Pulmonary artery endothelial cell (primary cell): ENCODE data around the gene PIAS2. TPM values are rescaled to one million over a fixed set of nuclear protein-coding genes. Genes with fewer than 3 reads are reported as not detected.
"Not testable (repeated sequence)": the region's sequence is repeated elsewhere in the genome, so short reads cannot be mapped to it uniquely, and the experiment has no call there.

ENCODE experiments used
- DNase-seq: peaks from one replicate; pipeline ENCODE4 v3.0.0-alpha.2; 2011; ENCODE audit warnings: low read depth, low spot score
- total RNA-seq: library from RNA; depleted of rRNA; stranded (reverse); fragments of >200 nt; gene quantifications from 2 replicates; pipeline ENCODE4 v1.2.3, GENCODE V29; 2014

The PIAS2 gene
- total RNA-seq, 1 donor from 2014 or later, result 12.7 TPM

DNA sequence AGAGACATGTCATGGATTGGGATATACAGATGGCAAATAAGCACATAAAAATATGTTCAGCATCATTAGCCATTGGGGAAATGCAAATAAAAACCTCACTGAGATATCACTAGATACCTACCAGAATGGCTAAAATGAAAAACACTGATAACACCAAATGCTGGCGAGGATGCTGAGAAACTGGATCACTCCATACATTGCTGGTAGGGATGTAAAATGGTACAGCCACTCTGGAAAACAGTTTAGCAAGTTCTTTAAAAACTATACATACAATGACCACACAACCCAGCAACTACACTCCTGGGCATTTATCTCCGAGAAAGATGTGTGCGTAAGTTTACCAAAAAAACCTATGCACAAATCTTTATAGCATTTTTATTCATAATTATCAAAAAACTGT, 13.9 kb downstream of the PIAS2 start:
- DNase-seq, result no peak

GRCh38 chr18:46899274-46899948, 17.9 kb downstream of the PIAS2 start:
- no peak for DNase-seq

GRCh38 chr18:46894124-46894523, 23.2 kb downstream of the PIAS2 start:
- no peak for DNase-seq

DNA sequence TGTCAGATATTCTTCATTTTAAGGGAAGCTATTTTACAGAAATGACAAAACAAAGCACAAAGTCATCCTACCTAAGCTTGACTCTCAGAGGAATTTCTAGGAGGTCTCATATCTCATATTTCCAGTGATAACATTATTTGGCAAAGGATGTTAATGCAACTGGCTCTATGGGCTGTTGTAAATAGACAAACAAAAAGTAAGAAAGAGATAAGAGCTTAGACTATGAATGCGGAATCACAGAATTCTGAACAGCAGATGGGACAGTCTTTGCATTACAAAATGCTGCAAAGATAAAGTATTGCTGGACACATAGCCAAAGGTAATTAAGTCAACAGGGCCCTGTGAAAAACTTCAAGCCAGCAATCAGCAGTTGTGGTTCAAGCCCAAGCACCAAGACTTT, 23.9 kb downstream of the PIAS2 start:
- no peak for DNase-seq

- DNase-seq, result no peak
These were observed 24.5 kb downstream of the PIAS2 start for GRCh38 chr18:46892842-46893241.

GRCh38 chr18:46891742-46892214, 25.5 kb downstream of the PIAS2 start:
- DNase-seq, result no peak

GRCh38 chr18:46888965-46889364, 28.3 kb downstream of the PIAS2 start:
- DNase-seq, result no peak

DNA sequence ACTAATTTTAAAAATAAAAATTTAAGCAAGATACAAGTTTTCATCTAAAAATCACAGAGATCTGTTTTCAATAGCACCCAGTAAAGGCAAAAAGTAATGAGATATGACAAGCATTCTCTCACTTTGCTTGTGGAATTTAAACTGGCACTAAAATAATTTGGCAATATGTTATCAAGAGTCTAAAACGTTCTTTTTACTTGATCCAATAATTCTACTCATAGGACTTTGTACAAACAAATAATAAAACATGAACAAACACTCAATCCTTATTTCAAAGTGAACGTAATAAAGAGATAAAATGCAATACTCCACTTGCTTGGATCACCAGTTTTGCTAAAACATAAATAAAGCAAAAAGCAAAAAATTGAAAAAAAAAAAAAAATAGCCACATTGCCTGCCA, 30.4 kb downstream of the PIAS2 start:
- no peak for DNase-seq

- no peak for DNase-seq
These were observed 34.1 kb downstream of the PIAS2 start for GRCh38 chr18:46883180-46883579.

GRCh38 chr18:46877329-46877987, 39.8 kb downstream of the PIAS2 start:
- DNase-seq, result no peak

DNA sequence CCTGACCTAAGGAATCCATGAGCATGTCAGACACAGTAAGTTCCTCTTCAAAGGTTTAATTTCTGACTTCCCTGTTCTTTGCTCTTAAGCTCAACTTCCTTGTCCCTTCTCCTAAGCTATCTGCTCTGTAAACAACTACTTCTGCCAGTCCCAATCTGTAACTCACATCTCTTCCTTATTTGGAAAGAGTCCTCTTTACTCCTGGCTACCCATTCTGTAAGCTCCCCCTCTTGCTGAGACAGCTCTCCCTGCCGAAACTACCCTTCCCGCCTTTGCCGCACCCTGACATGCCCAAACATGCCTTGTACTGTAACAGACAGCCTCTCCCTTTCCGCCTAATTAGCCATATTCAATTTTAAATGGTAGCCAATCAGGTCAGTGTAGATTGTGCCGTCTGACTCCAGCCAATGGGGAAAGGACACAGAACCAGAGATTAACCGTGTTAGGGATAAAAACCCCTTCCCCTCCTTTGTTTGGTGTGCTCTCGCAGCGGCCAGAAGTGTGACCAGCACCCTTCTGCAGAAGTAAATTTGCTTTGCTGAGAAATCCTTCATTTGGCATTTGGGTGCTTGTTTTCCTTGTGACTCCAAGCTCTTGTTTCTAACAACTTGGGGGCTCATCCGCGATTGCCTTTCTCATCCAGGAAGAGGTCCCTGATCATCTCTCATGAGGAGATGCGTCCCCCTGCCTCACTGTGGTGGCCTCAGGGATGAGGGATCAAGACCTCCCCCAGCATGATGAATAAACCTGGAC, 49.0 kb downstream of the PIAS2 start:
- DNase-seq, result no peak

- DNase-seq, result no peak
These were observed 49.8 kb downstream of the PIAS2 start for GRCh38 chr18:46867367-46868143.

DNA sequence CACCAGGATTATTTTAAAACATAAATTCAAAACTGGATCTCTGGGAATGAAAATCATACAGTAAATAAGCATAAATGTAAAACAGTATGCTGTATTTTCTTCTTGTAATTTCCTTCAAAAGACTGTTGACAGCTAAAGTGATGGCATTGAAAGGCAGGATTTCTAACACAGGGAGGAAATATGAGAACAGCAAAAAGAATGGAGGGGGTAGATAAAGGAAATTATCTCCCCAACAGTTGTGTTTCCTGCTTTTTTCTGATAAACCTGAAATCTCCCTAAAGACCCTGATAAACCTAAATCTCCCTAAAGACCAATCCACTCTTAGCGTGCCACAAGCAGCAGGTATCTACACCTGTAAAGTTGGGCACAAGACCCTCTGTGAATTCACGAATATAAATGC, 50.8 kb downstream of the PIAS2 start:
- DNase-seq, result no peak

GRCh38 chr18:46865245-46865644, 52.1 kb downstream of the PIAS2 start:
- DNase-seq, result not testable (repeated sequence)

- DNase-seq, result no peak
These were observed 57.5 kb downstream of the PIAS2 start for GRCh38 chr18:46859855-46860254.

- no peak for DNase-seq
These were observed 59.0 kb downstream of the PIAS2 start for GRCh38 chr18:46858290-46858689.

GRCh38 chr18:46856973-46857372, 60.3 kb downstream of the PIAS2 start:
- no peak for DNase-seq

DNA sequence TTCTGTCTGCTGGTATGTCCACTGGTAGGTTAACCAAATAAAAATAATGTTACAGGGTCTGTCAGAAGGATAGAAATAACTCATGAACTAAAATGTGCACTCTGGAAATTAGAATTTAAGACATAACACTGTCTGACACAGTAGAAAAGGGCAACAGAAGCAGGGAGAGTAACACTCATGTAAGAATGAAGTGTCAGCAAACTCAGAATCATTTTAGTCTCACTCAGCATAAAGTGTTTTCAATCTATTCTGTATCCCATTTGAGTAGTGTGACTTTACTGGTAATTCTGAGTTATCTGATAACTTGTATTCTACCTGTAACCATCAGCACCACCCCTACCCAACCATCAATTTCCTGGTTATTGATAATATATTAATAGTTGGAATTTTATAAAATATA, 68.3 kb downstream of the PIAS2 start:
- no peak for DNase-seq

DNA sequence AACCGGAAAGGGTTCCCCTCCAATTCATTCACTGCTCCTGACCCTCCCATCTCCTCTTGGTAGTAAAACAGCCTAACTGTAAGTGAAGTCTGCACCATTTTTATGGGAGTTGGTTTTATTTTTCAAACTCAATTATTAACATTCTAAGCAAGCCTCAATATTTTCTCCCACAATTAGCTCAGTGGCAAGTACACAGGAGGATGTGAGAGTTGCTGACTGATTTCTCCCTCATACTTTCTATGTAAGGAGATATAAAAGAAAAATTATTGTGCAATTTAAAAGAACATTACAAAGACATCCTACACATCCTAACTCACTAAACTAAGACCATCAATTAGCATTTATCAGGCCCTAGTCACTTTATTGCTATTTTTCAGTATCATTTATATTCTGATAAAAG, 73.9 kb downstream of the PIAS2 start:
- DNase-seq, result no peak

GRCh38 chr18:46842583-46842982, 74.7 kb downstream of the PIAS2 start:
- DNase-seq, result no peak

GRCh38 chr18:46833899-46834298, 83.4 kb downstream of the PIAS2 start:
- DNase-seq, result no peak

DNA sequence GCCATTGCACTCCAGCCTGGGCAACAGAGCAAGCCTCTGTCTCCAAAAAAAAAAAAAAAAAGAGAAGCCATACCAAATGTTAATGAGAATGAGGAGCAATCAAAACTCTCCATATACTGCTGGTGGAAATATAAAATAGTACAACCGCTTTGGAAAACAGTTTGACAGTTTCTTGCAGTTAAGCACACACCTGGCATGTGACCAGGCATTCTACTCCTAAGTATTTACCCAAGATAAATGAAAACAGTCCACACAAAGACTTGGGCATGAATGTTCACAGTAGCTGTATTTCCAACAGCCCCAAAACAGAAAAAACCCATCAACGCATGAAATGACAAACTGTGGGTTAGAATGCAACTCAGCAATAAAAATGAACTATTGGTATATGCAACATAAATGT, 84.5 kb downstream of the PIAS2 start:
- no peak for DNase-seq
